Gastroesophageal sphincter (tissue), 3 donors: Measurements from ENCODE around the gene CREBBP.

Experiments used
- CTCF ChIP-seq, 4 experiments: fragments of 200-600 bp in 2 of 4; fragments of 450-650 bp in 2 of 4; sonication (generic) in 1 of 4; IDR thresholded peaks; one replicate each; pipeline ENCODE4 v1.5.1; 2017 to 2019; ENCODE audit warnings: antibody characterized with exemption in 4 of 4, mild to moderate bottlenecking in 2 of 4, moderate library complexity in 2 of 4
- EP300 ChIP-seq: sonication (generic); formaldehyde crosslinking; IDR thresholded peaks from one replicate; pipeline ENCODE4 v1.6.1; 2017; ENCODE audit warnings: antibody characterized with exemption, mild to moderate bottlenecking
- POLR2A ChIP-seq, 2 donors: fragments of 450-650 bp; IDR thresholded peaks; one replicate each; pipeline ENCODE4 v1.6.1; 2017; ENCODE audit warnings: antibody characterized with exemption in 2 of 2, mild to moderate bottlenecking in 2 of 2, moderate library complexity in 1 of 2

- no peak for TF ChIP-seq EP300
- no peak for TF ChIP-seq CTCF (IDR thresholded peaks at IDR 0.05)
- TF ChIP-seq POLR2A (IDR thresholded peaks at IDR 0.05): no peak
Observed at GRCh38 chr16:3725276-3725675, 155.2 kb downstream of the CREBBP start.
